Mammary epithelial cell (primary cell): ENCODE measurements around the gene KCNQ1.

Source experiments
- CTCF ChIP-seq, 2 donors: IDR thresholded peaks in 1 of 2; conservative IDR thresholded peaks in 1 of 2; 2 replicates each; pipeline ENCODE4 v1.5.1; 2011 to 2012; ENCODE audit warnings: inconsistent platforms in 2 of 2, low read length in 2 of 2, mild to moderate bottlenecking in 2 of 2, control low read depth in 1 of 2, low read depth in 1 of 2; ENCODE audit not compliant: insufficient read depth in 1 of 2; ENCODE audit errors: extremely low read depth in 1 of 2
- EZH2 ChIP-seq: IDR thresholded peaks from 2 replicates; pipeline ENCODE4 v1.6.1; 2012; ENCODE audit warnings: low read length, inconsistent platforms, borderline replicate concordance

DNA sequence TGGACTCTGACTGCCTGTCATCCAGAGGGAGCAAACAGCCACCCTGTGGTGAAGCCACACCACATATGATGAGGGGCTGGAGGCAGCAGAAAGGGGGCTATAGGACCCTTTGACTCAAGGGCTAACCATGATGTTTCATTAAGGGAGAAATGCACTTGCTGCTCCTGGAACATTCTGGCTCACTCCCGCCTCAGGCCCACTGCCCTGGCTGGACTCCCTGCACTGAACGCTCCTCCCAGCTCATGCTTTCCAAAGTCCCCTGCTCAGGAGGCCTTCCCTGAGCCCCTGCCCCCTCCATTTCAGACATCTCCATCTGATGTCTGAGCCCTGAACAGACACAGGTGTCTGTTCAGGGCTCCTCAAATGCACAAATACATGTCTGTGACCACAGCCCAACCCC, 371.7 kb downstream of the KCNQ1 start:
- no peak for TF ChIP-seq CTCF (conservative IDR thresholded peaks at IDR 0.05 in 1 of 2, IDR thresholded peaks at IDR 0.05 in 1 of 2; ENCODE audit: extremely low read depth in 1 of 2, insufficient read depth in 1 of 2, low read depth in 1 of 2, low read length in 2 of 2)
- no peak for TF ChIP-seq EZH2
